Fibroblast of skin of left quadriceps (primary cell): ENCODE measurements around the gene VEGFA.

Source experiments
- DNase-seq, 2 experiments: peaks; one replicate each; pipeline ENCODE4 v3.0.0-alpha.2; 2013; ENCODE audit warnings: low read depth in 2 of 2

Gene VEGFA

GRCh38 chr6:43772681-43773049 is 2.7 kb downstream of the VEGFA start:
- no peak for DNase-seq

DNA sequence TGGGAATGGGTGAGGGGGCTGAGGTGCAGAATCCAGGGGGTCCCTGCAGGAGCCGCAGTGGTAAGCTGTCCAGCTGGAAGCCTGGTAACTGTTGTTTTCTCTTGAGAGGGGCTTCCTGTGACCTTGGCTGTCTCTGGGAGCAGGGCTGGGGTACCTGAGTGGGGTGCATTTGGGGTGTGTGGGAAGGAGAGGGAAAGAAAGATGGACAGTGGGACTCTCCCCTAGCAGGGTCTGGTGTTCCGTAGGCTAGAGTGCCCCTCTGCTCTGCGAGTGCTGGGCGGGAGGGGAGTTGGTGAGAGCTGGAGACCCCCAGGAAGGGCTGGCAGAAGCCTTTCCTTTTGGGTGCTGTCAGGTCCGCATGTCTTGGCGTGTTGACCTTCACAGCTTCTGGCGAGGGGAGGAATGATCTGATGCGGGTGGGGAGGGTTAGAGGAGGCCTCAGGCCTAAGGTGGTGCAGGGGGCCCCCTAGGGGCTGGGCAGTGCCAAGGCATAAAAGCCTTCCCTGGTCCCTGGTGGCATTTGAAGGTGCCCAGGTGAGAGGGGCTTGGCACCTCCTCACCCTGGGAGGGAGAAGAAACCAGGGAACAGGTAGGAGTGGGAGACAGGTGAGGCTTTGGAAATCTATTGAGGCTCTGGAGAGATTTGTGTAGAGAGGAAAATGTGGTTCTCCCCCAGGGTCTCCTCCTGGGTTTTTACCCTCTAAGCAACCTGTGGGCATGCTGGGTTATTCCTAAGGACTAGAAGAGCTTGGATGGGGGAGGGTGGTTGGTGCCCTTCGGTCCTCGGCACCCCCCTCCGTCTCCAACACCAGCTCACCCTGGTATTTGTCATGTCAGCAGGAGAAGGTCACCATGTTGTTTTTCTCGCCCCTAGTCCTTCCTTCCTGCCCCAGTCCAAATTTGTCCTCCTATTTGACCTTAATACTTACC is 3.3 kb downstream of the VEGFA start:
- DNase-seq, result no peak

GRCh38 chr6:43773980-43774775 is 4.2 kb downstream of the VEGFA start:
- DNase-seq, result no peak

- DNase-seq, result peak; percentile 42 to 58
These were observed 4.9 kb downstream of the VEGFA start for GRCh38 chr6:43774776-43775534.

- DNase-seq, result no peak
These were observed 5.5 kb downstream of the VEGFA start for GRCh38 chr6:43775535-43775885.

GRCh38 chr6:43776115-43776798 is 6.2 kb downstream of the VEGFA start:
- DNase-seq, result no peak

DNA sequence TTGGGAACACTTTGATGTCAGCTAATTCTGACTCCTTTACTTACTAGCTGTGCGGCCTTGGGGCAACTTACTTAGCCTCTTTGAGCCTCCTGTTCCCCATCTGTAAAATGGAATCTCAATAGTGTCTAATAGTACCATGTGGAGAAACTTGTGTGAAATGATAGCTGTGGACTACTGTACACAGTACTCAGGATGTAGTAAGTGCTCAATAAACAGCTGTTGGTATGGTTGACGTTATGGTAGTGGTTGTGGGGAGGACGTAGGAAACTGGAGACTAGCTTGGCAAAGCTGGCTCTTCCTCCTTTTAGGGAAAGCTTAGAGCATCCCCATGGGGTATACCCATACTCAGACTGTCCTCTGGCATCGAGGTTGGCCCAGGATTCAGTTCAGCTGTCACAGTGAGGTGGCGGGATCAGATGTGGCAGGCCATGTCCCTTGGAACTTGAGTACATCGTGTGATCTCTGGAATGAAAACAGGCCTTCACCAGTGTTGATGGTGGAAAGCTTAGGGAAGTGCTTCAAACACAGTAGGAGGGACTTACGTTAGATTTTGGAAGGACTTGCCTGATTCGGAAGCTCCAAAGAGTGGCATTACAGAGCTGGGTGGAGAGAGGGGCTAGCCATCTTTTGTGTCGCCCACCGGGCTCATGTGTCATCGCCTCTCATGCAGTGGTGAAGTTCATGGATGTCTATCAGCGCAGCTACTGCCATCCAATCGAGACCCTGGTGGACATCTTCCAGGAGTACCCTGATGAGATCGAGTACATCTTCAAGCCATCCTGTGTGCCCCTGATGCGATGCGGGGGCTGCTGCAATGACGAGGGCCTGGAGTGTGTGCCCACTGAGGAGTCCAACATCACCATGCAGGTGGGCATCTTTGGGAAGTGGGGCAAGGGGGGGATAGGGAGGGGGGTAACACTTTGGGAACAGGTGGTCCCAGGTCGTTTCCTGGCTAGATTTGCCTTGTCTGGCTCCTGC is 7.1 kb downstream of the VEGFA start:
- DNase-seq, result no peak

GRCh38 chr6:43778131-43778855 is 8.3 kb downstream of the VEGFA start:
- no peak for DNase-seq

DNA sequence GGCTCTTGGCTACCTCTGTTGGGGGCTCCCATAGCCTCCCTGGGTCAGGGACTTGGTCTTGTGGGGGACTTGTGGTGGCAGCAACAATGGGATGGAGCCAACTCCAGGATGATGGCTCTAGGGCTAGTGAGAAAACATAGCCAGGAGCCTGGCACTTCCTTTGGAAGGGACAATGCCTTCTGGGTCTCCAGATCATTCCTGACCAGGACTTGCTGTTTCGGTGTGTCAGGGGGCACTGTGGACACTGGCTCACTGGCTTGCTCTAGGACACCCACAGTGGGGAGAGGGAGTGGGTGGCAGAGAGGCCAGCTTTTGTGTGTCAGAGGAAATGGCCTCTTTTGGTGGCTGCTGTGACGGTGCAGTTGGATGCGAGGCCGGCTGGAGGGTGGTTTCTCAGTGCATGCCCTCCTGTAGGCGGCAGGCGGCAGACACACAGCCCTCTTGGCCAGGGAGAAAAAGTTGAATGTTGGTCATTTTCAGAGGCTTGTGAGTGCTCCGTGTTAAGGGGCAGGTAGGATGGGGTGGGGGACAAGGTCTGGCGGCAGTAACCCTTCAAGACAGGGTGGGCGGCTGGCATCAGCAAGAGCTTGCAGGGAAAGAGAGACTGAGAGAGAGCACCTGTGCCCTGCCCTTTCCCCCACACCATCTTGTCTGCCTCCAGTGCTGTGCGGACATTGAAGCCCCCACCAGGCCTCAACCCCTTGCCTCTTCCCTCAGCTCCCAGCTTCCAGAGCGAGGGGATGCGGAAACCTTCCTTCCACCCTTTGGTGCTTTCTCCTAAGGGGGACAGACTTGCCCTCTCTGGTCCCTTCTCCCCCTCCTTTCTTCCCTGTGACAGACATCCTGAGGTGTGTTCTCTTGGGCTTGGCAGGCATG is 9.2 kb downstream of the VEGFA start:
- DNase-seq, result no peak

GRCh38 chr6:43779852-43780236 is 9.8 kb downstream of the VEGFA start:
- no peak for DNase-seq

- no peak for DNase-seq
These were observed 10.3 kb downstream of the VEGFA start for GRCh38 chr6:43780293-43780692.

GRCh38 chr6:43780941-43781928 is 11.2 kb downstream of the VEGFA start:
- DNase-seq, result no peak

- DNase-seq, result no peak
These were observed 12.1 kb downstream of the VEGFA start for GRCh38 chr6:43781941-43782704.

- DNase-seq, result no peak
These were observed 12.9 kb downstream of the VEGFA start for GRCh38 chr6:43782764-43783513.

GRCh38 chr6:43784049-43784855 is 14.2 kb downstream of the VEGFA start:
- DNase-seq, result no peak
